Measurements from ENCODE around the gene LDHA. TPM values are rescaled to one million over a fixed set of nuclear protein-coding genes. Genes with fewer than 3 reads are reported as not detected.

Gene LDHA
- total RNA-seq, 2 experiments from 2014 or later: 2,412 to 2,434 TPM

GRCh38 chr11:18455686-18456372 lies 61.5 kb downstream of the LDHA start, which contains the start of gene LDHAL6A:
TSS of gene LDHAL6A (plus strand) at chr11:18455856. CDS start at chr11:18456681, 825 bp downstream.
- CTCF ChIA-PET: interaction anchor here (0.7 kb wide), 1 partner anchor 276 kb away, joined by 3 read pairs; no protein-coding TSS in a partner anchor

GRCh38 chr11:18457450-18457849 lies 63.1 kb downstream of the LDHA start:
- CTCF ChIA-PET: no interaction called here

More at GRCh38 chr11:18455686-18456372, 61.5 kb downstream of the LDHA start, which contains the start of gene LDHAL6A:
- POLR2A ChIA-PET: no interaction called here

More at GRCh38 chr11:18457450-18457849, 63.1 kb downstream of the LDHA start:
- POLR2A ChIA-PET: no interaction called here

Other genes with a start within 250 kb of the LDHA start
- gene MRGPRX4, start 221.7 kb upstream of the LDHA start, total RNA-seq: not detected
- not detected for gene SAA4, start 157.8 kb upstream of the LDHA start, total RNA-seq
- not detected for gene SAA2, start 145.9 kb upstream of the LDHA start, total RNA-seq
- gene SAA1, start 128.3 kb upstream of the LDHA start, total RNA-seq: not detected
- 10 to 100 TPM; 16.1 to 16.5 TPM for gene HPS5, start 72.4 kb upstream of the LDHA start, total RNA-seq
- gene GTF2H1, start 72.0 kb upstream of the LDHA start, total RNA-seq: 10 to 100 TPM; 64.0 to 65.7 TPM
- gene LDHC, start 17.8 kb downstream of the LDHA start, total RNA-seq: not detected
- not detected for gene LDHAL6A, start 61.3 kb downstream of the LDHA start, total RNA-seq
- gene TSG101, start 132.4 kb downstream of the LDHA start, total RNA-seq: 10 to 100 TPM; 48.1 to 49.0 TPM
- 10 to 100 TPM; 17.6 to 19.3 TPM for gene UEVLD, start 194.2 kb downstream of the LDHA start, total RNA-seq
- gene MISFA, start 205.2 kb downstream of the LDHA start, total RNA-seq: under 1 TPM; 0.84 to 0.88 TPM
- gene SPTY2D1, start 239.8 kb downstream of the LDHA start, total RNA-seq: 10 to 100 TPM; 22.6 TPM

Measured in activated CD8-positive, alpha-beta memory T cell treated with anti-CD3 and anti-CD28 coated beads for 36 hours (primary cell).